LNCaP clone FGC (cell line): Measurements from ENCODE around the gene GNA12.

ENCODE experiments used
- DNase-seq: peaks from one replicate; pipeline ENCODE4 v3.0.0-alpha.2; 2011; ENCODE audit warnings: low read depth
- H3K4me3 ChIP-seq: 2 replicates; pipeline ENCODE4 v1.5.1; 2011; ENCODE audit warnings: mild to moderate bottlenecking, low read depth, low read length, control low read depth
- CTCF ChIP-seq: IDR thresholded peaks from 2 replicates; pipeline ENCODE4 v1.5.1; 2012; ENCODE audit warnings: mild to moderate bottlenecking; ENCODE audit not compliant: control insufficient read depth, insufficient read depth; ENCODE audit errors: extremely low read depth

GNA12 gene

GRCh38 chr7:2775376-2775775 lies 68.7 kb downstream of the GNA12 start:
- TF ChIP-seq CTCF, result no peak
- no peak overlapping the region for H3K4me3 ChIP-seq

GRCh38 chr7:2774935-2775334 lies 69.2 kb downstream of the GNA12 start:
- no peak for TF ChIP-seq CTCF
- no peak for DNase-seq

More at GRCh38 chr7:2775376-2775775, 68.7 kb downstream of the GNA12 start:
- no peak for DNase-seq

GRCh38 chr7:2774280-2774679 lies 69.8 kb downstream of the GNA12 start:
- H3K4me3 ChIP-seq, result no peak overlapping the region
- DNase-seq, result no peak
- no peak for TF ChIP-seq CTCF

More at GRCh38 chr7:2774935-2775334, 69.2 kb downstream of the GNA12 start:
- no peak overlapping the region for H3K4me3 ChIP-seq

GRCh38 chr7:2773608-2774007 lies 70.5 kb downstream of the GNA12 start:
- no peak overlapping the region for H3K4me3 ChIP-seq
- DNase-seq, result no peak
- TF ChIP-seq CTCF, result no peak

- TF ChIP-seq CTCF, result no peak
- H3K4me3 ChIP-seq, result no peak overlapping the region
- no peak for DNase-seq
Measured at GRCh38 chr7:2771274-2771731, 72.8 kb downstream of the GNA12 start.

GRCh38 chr7:2764621-2765020 lies 79.5 kb downstream of the GNA12 start:
- TF ChIP-seq CTCF, result no peak
- no peak for DNase-seq
- H3K4me3 ChIP-seq, result no peak overlapping the region

- TF ChIP-seq CTCF, result no peak
- no peak overlapping the region for H3K4me3 ChIP-seq
- DNase-seq, result no peak
Measured at GRCh38 chr7:2763597-2763996, 80.5 kb downstream of the GNA12 start.
